Activated CD4-positive, alpha-beta memory T cell treated with anti-CD3 and anti-CD28 coated beads, Interleukin-2, amount 10 ng/mL, durations not matched to agents 7 days and 5 days (primary cell): ENCODE measurements around the gene LSAMP. TPM values are rescaled to one million over a fixed set of nuclear protein-coding genes. Genes with fewer than 3 reads are reported as not detected.

Experiments
- CTCF ChIA-PET: fragments of 350-600 bp; sonication (Branson Sonifier 250); formaldehyde crosslinking; loops from one replicate; lab custom pipeline; 2021; ENCODE audit warnings: antibody characterized with exemption, inconsistent platforms; lab: Charles Lee
- POLR2A ChIA-PET: fragments of 350-600 bp; sonication (Branson Sonifier 250); formaldehyde crosslinking; loops from one replicate; lab custom pipeline; 2021; ENCODE audit warnings: antibody characterized with exemption; lab: Charles Lee
- DNase-seq: peaks from one replicate; pipeline ENCODE4 v3.0.0-alpha.2; 2020
- H3K27ac Mint-ChIP-seq: one replicate; pipeline ENCODE4 v1.8.0; 2021; ENCODE audit warnings: mild to moderate bottlenecking, mixed read lengths
- H3K27me3 Mint-ChIP-seq: one replicate; pipeline ENCODE4 v1.8.0; 2021; ENCODE audit warnings: mixed read lengths
- H3K36me3 Mint-ChIP-seq: one replicate; pipeline ENCODE4 v1.8.0; 2021; ENCODE audit warnings: low read depth, mixed read lengths
- H3K4me1 Mint-ChIP-seq: one replicate; pipeline ENCODE4 v1.8.0; 2021; ENCODE audit warnings: mixed read lengths
- H3K4me3 Mint-ChIP-seq: one replicate; pipeline ENCODE4 v1.8.0; 2021; ENCODE audit warnings: mild to moderate bottlenecking, mixed read lengths
- H3K9me3 Mint-ChIP-seq: one replicate; pipeline ENCODE4 v1.8.0; 2021; ENCODE audit warnings: mixed read lengths
- total RNA-seq, 2 experiments: library from RNA; stranded (reverse); gene quantifications; one replicate each; pipeline ENCODE4 v1.2.3, GENCODE V29; 2021

Gene LSAMP
- total RNA-seq, 2 experiments from 2014 or later = not detected

DNA sequence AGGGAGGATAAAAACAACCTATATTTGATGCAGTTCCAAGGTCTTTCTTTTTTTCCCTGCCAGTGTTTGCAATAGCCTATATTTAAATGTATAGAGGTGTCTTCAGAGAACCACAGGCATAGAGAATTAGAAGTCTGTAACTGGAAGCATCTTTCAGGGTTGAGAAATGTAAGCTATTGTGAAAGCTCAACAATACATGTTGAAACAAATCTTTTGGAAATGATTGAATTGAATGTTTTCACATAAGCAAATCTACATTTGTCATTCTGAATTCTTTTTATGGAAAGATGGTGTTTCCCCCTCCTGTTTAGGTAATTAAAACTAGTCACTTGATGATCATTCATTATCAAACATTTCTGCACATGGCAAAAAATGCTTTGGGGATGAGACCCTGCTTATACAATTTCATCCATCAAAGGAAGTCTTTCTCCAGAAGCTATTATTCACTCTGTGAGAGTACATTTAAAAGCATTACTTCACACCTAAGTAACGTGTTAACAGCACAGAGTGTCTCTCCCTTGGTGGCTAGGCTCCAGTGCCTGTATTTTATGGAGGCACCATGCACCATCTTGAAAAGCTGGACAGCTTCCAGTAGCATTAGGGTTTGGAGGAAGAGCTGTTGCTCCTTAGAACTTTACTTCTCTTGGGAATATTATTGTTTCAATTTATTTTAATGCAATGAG is 406.2 kb downstream of the LSAMP start:
- no peak overlapping the region for H3K4me3 Mint-ChIP-seq
- H3K36me3 Mint-ChIP-seq = no peaks in the 10 kb centered on the region
- CTCF ChIA-PET = no interaction called here
- POLR2A ChIA-PET = no interaction called here
- no peaks in the 10 kb centered on the region for H3K27me3 Mint-ChIP-seq
- H3K9me3 Mint-ChIP-seq = no peaks in the 10 kb centered on the region
- H3K4me1 Mint-ChIP-seq = no peaks in the 10 kb centered on the region
- H3K27ac Mint-ChIP-seq = no peak overlapping the region
- DNase-seq = no peak

GRCh38 chr3:116037954-116038911 is 407.1 kb downstream of the LSAMP start:
- DNase-seq = no peak
- ChIA-PET POLR2A (no interaction called here), CTCF (no interaction called here)
- Mint-ChIP-seq H3K27ac (no peak overlapping the region), H3K27me3 (no peaks in the 10 kb centered on the region), H3K4me1 (no peaks in the 10 kb centered on the region), H3K9me3 (no peaks in the 10 kb centered on the region), H3K36me3 (no peaks in the 10 kb centered on the region), H3K4me3 (no peak overlapping the region)

GRCh38 chr3:116035429-116035828 is 409.9 kb downstream of the LSAMP start:
- CTCF ChIA-PET = no interaction called here
- H3K27ac Mint-ChIP-seq = no peak overlapping the region

GRCh38 chr3:116034794-116035193 is 410.5 kb downstream of the LSAMP start:
- no peak overlapping the region for H3K27ac Mint-ChIP-seq
- POLR2A ChIA-PET = no interaction called here
- CTCF ChIA-PET = no interaction called here
- no peaks in the 10 kb centered on the region for H3K4me1 Mint-ChIP-seq
- no peak overlapping the region for H3K4me3 Mint-ChIP-seq
- no peaks in the 10 kb centered on the region for H3K36me3 Mint-ChIP-seq
- no peaks in the 10 kb centered on the region for H3K27me3 Mint-ChIP-seq
- no peak for DNase-seq
- no peaks in the 10 kb centered on the region for H3K9me3 Mint-ChIP-seq

More at GRCh38 chr3:116035429-116035828, 409.9 kb downstream of the LSAMP start:
- Mint-ChIP-seq H3K4me1 (no peaks in the 10 kb centered on the region), H3K36me3 (no peaks in the 10 kb centered on the region), H3K4me3 (no peak overlapping the region), H3K27me3 (no peaks in the 10 kb centered on the region), H3K9me3 (no peaks in the 10 kb centered on the region)
- POLR2A ChIA-PET = no interaction called here
- DNase-seq = no peak

DNA sequence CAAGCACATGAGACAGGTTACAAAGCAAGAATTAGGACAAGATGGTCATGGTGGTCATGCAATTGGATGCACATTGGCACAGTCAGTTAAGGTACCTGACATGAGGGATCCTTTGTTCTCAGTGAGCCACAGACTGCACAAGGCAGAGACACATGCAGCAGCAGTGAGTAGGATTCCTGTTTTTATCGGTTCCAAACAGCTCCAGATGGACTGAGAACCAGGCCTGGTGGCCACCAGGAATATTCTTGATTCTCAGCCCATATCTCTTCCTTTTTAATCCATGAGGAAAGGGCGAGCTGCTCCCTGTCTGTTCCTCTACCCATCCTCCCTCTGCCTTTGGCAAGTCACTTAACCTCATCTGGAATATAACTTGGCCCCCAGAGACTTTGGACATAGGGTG is 411.2 kb downstream of the LSAMP start:
- Mint-ChIP-seq H3K27me3 (no peaks in the 10 kb centered on the region), H3K36me3 (no peaks in the 10 kb centered on the region), H3K9me3 (no peaks in the 10 kb centered on the region), H3K27ac (no peak overlapping the region), H3K4me1 (no peaks in the 10 kb centered on the region), H3K4me3 (no peak overlapping the region)
- no peak for DNase-seq
- ChIA-PET POLR2A (no interaction called here), CTCF (no interaction called here)

GRCh38 chr3:116033516-116033915 is 411.8 kb downstream of the LSAMP start:
- ChIA-PET CTCF (no interaction called here), POLR2A (no interaction called here)

GRCh38 chr3:116032176-116032575 is 413.1 kb downstream of the LSAMP start:
- no peaks in the 10 kb centered on the region for H3K36me3 Mint-ChIP-seq
- H3K27me3 Mint-ChIP-seq = no peaks in the 10 kb centered on the region
- CTCF ChIA-PET = interaction anchor here (0.6 kb wide), 1 partner anchor 8 kb away, joined by 4 read pairs; no protein-coding TSS in a partner anchor
- no peak for DNase-seq
- no peak overlapping the region for H3K27ac Mint-ChIP-seq
- no peaks in the 10 kb centered on the region for H3K4me1 Mint-ChIP-seq
- POLR2A ChIA-PET = no interaction called here
- no peaks in the 10 kb centered on the region for H3K9me3 Mint-ChIP-seq
- H3K4me3 Mint-ChIP-seq = no peak overlapping the region

More at GRCh38 chr3:116033516-116033915, 411.8 kb downstream of the LSAMP start:
- Mint-ChIP-seq H3K27ac (no peak overlapping the region), H3K9me3 (no peaks in the 10 kb centered on the region), H3K4me1 (no peaks in the 10 kb centered on the region), H3K27me3 (no peaks in the 10 kb centered on the region), H3K4me3 (no peak overlapping the region), H3K36me3 (no peaks in the 10 kb centered on the region)
- no peak for DNase-seq

DNA sequence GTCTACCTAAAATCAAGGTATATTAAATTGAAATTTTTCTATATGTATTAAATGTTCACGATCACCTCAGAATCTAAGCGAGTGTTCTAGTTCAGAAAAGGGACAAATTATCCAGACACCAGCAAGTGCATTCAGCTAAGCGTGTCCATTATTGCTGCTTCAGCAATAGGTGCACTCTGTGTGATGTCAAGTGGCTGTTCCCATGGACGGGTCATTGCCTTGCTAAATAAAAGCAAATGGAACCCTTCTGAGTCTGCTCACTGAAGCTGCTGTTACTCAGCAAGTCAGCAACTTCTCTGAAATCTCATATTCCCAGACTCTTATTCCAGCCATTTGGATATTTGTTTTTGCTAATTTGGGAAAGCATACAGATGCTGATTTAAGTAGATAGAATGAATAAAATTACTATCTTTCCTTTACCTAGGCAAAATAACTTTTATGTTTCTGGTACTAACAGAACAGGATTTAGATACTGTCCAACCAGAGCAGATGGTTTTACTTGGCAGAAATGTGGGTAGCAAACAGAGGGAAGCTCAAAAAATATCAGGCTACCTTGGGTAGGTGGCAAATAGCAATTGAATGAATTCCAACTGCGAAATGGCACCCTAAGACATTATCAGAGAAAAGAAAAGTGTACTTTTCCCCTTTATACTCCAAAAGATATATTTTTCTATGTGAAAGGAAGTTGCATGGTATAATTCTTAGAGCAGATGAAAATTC is 415.0 kb downstream of the LSAMP start:
- Mint-ChIP-seq H3K4me1 (no peaks in the 10 kb centered on the region), H3K9me3 (no peaks in the 10 kb centered on the region), H3K27ac (no peak overlapping the region), H3K36me3 (no peaks in the 10 kb centered on the region), H3K4me3 (no peak overlapping the region), H3K27me3 (no peaks in the 10 kb centered on the region)
- CTCF ChIA-PET = no interaction called here
- POLR2A ChIA-PET = no interaction called here
- DNase-seq = no peak

DNA sequence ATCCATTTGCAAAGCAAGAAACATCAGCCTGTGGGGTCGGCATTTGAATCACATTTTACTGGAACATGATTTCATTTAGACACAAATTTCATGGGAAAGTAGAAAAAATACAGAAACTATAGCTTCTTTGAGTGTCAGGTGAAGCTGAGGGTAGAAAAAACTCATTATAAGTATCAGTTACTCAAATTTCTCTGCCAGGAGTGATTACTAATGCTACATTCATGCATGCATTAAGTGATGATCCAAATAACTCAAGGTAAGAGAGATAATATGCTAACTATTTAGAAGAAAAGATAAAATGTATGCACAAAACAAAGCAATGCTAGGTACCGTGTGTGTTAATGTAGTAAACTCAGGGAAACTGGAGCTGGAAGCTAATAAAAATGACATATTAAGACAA is 416.0 kb downstream of the LSAMP start:
- Mint-ChIP-seq H3K9me3 (no peaks in the 10 kb centered on the region), H3K27ac (no peak overlapping the region), H3K4me3 (no peak overlapping the region), H3K4me1 (no peaks in the 10 kb centered on the region), H3K27me3 (no peaks in the 10 kb centered on the region), H3K36me3 (no peaks in the 10 kb centered on the region)
- ChIA-PET CTCF (no interaction called here), POLR2A (no interaction called here)
- DNase-seq = no peak

- no peak overlapping the region for H3K27ac Mint-ChIP-seq
- H3K4me3 Mint-ChIP-seq = no peak overlapping the region
- ChIA-PET POLR2A (no interaction called here), CTCF (no interaction called here)
- H3K27me3 Mint-ChIP-seq = no peaks in the 10 kb centered on the region
- DNase-seq = no peak
- H3K36me3 Mint-ChIP-seq = no peaks in the 10 kb centered on the region
- H3K9me3 Mint-ChIP-seq = no peaks in the 10 kb centered on the region
- no peaks in the 10 kb centered on the region for H3K4me1 Mint-ChIP-seq
Observed at GRCh38 chr3:116028157-116028556, 417.1 kb downstream of the LSAMP start.

- H3K9me3 Mint-ChIP-seq = no peaks in the 10 kb centered on the region
- POLR2A ChIA-PET = no interaction called here
- no peak overlapping the region for H3K27ac Mint-ChIP-seq
- H3K4me1 Mint-ChIP-seq = no peaks in the 10 kb centered on the region
- DNase-seq = no peak
- no peaks in the 10 kb centered on the region for H3K36me3 Mint-ChIP-seq
- CTCF ChIA-PET = no interaction called here
- no peaks in the 10 kb centered on the region for H3K27me3 Mint-ChIP-seq
- H3K4me3 Mint-ChIP-seq = no peak overlapping the region
Observed at GRCh38 chr3:116020989-116021388, 424.3 kb downstream of the LSAMP start.

GRCh38 chr3:116020495-116020894 is 424.8 kb downstream of the LSAMP start:
- Mint-ChIP-seq H3K4me3 (no peak overlapping the region), H3K27me3 (no peaks in the 10 kb centered on the region), H3K9me3 (no peaks in the 10 kb centered on the region), H3K27ac (no peak overlapping the region), H3K4me1 (no peaks in the 10 kb centered on the region), H3K36me3 (no peaks in the 10 kb centered on the region)
- DNase-seq = no peak
- ChIA-PET POLR2A (no interaction called here), CTCF (no interaction called here)

- CTCF ChIA-PET = no interaction called here
- Mint-ChIP-seq H3K9me3 (no peaks in the 10 kb centered on the region), H3K27me3 (no peaks in the 10 kb centered on the region), H3K4me3 (no peak overlapping the region), H3K4me1 (no peaks in the 10 kb centered on the region), H3K27ac (no peak overlapping the region), H3K36me3 (no peaks in the 10 kb centered on the region)
- POLR2A ChIA-PET = no interaction called here
- DNase-seq = no peak
Observed at GRCh38 chr3:116019254-116019763, 426.0 kb downstream of the LSAMP start.
